OCI-LY1 (cell line): ENCODE data around the gene PTPRG.

ENCODE experiments used
- H2AFZ ChIP-seq: fragments of 200-600 bp; sonication (generic), shearing (Covaris generic); 2 replicates; pipeline ENCODE4 v1.6.0; 2014; ENCODE audit warnings: antibody characterized with exemption, mild to moderate bottlenecking, low read length
- H3F3A ChIP-seq: fragments of 200-600 bp; sonication (generic), shearing (Covaris generic); 2 replicates; pipeline ENCODE4 v1.6.0; 2014; ENCODE audit warnings: mild to moderate bottlenecking, antibody characterized with exemption, low read length, moderate library complexity; ENCODE audit not compliant: insufficient read depth
- H3K27ac ChIP-seq: fragments of 200-600 bp; sonication (generic); 2 replicates; pipeline ENCODE4 v1.5.1; 2014; ENCODE audit warnings: low read length, mixed run types, mild to moderate bottlenecking, low read depth; ENCODE audit not compliant: poor library complexity, severe bottlenecking
- H3K27me3 ChIP-seq: fragments of 200-600 bp; sonication (generic); 2 replicates; pipeline ENCODE4 v1.6.0; 2014; ENCODE audit warnings: antibody characterized with exemption, mild to moderate bottlenecking, low read length, moderate library complexity; ENCODE audit not compliant: insufficient read depth
- H3K36me3 ChIP-seq: fragments of 200-600 bp; sonication (generic); 2 replicates; pipeline ENCODE4 v1.6.1; 2014; ENCODE audit warnings: mild to moderate bottlenecking, antibody characterized with exemption, low read length, moderate library complexity, mixed read lengths; ENCODE audit not compliant: insufficient read depth
- H3K4me1 ChIP-seq: fragments of 200-600 bp; sonication (generic); 2 replicates; pipeline ENCODE4 v1.5.1; 2014; ENCODE audit warnings: mild to moderate bottlenecking, low read length, moderate library complexity; ENCODE audit not compliant: insufficient read depth, severe bottlenecking
- H3K4me2 ChIP-seq: fragments of 200-600 bp; sonication (generic), shearing (Covaris generic); 2 replicates; pipeline ENCODE4 v1.6.1; 2014; ENCODE audit warnings: low read length
- H3K4me3 ChIP-seq: fragments of 200-600 bp; sonication (generic); 2 replicates; pipeline ENCODE4 v1.5.1; 2014; ENCODE audit warnings: low read length, low read depth, mild to moderate bottlenecking, mixed read lengths; ENCODE audit not compliant: poor library complexity, severe bottlenecking
- H3K79me2 ChIP-seq: fragments of 200-600 bp; shearing (Covaris generic); 2 replicates; pipeline ENCODE4 v1.6.1; 2016; ENCODE audit warnings: mixed run types, low read length, mixed read lengths; ENCODE audit not compliant: insufficient read depth
- H3K9ac ChIP-seq: fragments of 200-600 bp; sonication (generic), shearing (Covaris generic); 2 replicates; pipeline ENCODE4 v1.6.1; 2014; ENCODE audit warnings: mild to moderate bottlenecking, low read length, mixed read lengths
- H3K9me2 ChIP-seq: fragments of 200-600 bp; sonication (generic), shearing (Covaris generic); 2 replicates; pipeline ENCODE4 v1.6.1; 2014; ENCODE audit warnings: low read depth, mild to moderate bottlenecking, low read length, mixed read lengths
- H3K9me3 ChIP-seq: fragments of 200-600 bp; shearing (Covaris generic); 2 replicates; pipeline ENCODE4 v1.6.1; 2014; ENCODE audit warnings: low read length, mixed read lengths
- H4K20me1 ChIP-seq: fragments of 200-600 bp; sonication (generic), shearing (Covaris generic); 2 replicates; pipeline ENCODE4 v1.6.0; 2016; ENCODE audit warnings: mild to moderate bottlenecking, low read length; ENCODE audit not compliant: insufficient read depth
- CTCF ChIP-seq: fragments of 200-600 bp; sonication (generic), shearing (Covaris generic); IDR thresholded peaks from 2 replicates; pipeline ENCODE4 v1.5.1; 2017; ENCODE audit warnings: mild to moderate bottlenecking, antibody characterized with exemption, low read length, moderate library complexity, mixed read lengths
- EZH2 ChIP-seq: fragments of 200-600 bp; sonication (generic), shearing (Covaris generic); IDR thresholded peaks from 2 replicates; pipeline ENCODE4 v1.8.0; 2017; ENCODE audit warnings: borderline replicate concordance, mixed run types, mild to moderate bottlenecking, antibody characterized with exemption, low read length, moderate library complexity, mixed read lengths

Gene PTPRG

DNA sequence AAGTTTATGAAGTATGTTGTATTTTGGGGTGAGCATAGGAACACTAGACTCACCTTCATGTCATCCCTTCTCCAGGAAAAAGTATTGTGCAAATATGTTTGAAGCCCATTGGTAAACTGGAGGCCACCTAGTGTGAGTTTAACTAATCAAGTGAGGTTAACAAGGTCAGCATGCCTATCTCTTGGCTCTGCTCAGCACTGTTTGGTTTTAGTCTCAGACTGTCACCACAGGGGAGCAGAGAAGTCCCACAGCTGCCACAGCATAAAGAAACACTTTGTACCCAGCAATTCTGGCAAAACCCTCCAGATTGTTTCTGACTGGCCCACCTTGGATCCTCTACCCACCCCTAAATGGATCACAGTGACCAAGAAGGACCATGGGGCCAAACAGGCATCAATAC is 659.2 kb downstream of the PTPRG start:
- Histone ChIP-seq H3K4me1 (no peaks in the 10 kb centered on the region), H3K27me3 (no peaks in the 10 kb centered on the region), H3F3A (no peaks in the 10 kb centered on the region), H3K4me3 (no peak overlapping the region), H3K4me2 (no peak overlapping the region), H3K79me2 (no peaks in the 10 kb centered on the region), H3K9ac (no peak overlapping the region), H2AFZ (no peak overlapping the region), H3K9me2 (no peaks in the 10 kb centered on the region), H4K20me1 (no peaks in the 10 kb centered on the region), H3K27ac (no peak overlapping the region), H3K36me3 (no peaks in the 10 kb centered on the region), H3K9me3 (no peaks in the 10 kb centered on the region)
- no peak for TF ChIP-seq CTCF
- TF ChIP-seq EZH2, result no peak

DNA sequence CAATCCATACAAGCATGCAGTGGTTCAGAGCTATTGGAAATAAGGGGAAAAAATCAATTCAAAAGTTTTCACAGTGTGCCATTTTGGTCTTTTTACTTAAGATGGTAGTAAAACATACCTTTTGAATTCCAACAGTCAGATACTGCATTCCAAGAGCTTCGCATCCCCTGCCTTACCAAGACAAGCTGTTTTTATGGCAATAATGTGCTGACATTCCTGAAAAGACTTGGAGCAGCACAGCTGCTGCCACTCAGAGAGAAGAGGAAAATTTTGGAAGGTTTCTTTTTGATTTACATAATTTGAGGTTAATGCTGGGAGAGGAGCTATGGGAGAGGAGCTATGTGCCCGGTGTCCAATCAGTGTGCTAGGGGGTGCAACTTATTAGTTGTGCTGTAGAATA is 663.7 kb downstream of the PTPRG start:
- Histone ChIP-seq H3K4me1 (no peaks in the 10 kb centered on the region), H4K20me1 (no peaks in the 10 kb centered on the region), H3K36me3 (no peaks in the 10 kb centered on the region), H3K9me3 (no peaks in the 10 kb centered on the region), H2AFZ (no peak overlapping the region), H3K79me2 (no peaks in the 10 kb centered on the region), H3F3A (no peaks in the 10 kb centered on the region), H3K27ac (no peak overlapping the region), H3K9me2 (no peaks in the 10 kb centered on the region), H3K9ac (no peak overlapping the region), H3K4me2 (no peak overlapping the region), H3K27me3 (no peaks in the 10 kb centered on the region), H3K4me3 (no peak overlapping the region)
- no peak for TF ChIP-seq CTCF
- TF ChIP-seq EZH2, result no peak

DNA sequence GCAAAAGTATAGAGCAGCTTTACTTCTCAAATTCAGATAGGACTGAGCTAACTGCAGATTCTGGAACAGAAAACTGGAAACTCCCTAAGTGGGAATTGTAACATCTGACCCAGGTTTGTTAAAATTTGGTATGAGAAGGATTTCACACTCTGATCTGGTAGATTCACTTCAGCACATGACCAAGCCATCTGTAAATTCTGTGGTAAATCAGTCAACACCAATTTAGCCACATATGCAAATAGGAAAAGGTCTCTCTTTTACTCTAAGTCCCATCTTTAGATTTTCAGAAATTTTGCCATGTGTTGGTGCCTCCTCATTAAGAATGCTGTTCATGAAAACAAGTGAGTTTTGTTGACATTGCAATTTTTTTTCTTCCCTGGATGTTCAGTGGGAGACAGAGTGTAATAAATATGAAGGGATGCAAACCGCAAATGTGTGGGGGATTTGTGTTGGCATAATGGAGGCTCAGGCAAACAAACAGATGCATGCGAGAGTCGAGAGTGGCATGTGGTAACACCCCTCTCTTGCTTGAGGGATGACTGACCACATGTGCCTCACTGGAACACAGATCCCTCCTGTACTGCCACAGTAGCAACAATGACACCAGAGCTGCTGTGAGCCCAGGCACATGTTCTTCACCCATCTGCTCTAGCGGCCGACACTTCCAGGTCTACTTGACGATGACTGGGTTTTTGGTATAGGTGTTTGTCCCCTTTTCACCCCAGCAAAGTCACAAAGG is 665.4 kb downstream of the PTPRG start:
- Histone ChIP-seq H3K9me2 (no peaks in the 10 kb centered on the region), H2AFZ (no peak overlapping the region), H3K79me2 (no peaks in the 10 kb centered on the region), H3F3A (no peaks in the 10 kb centered on the region), H3K27me3 (no peaks in the 10 kb centered on the region), H3K9me3 (no peaks in the 10 kb centered on the region), H3K36me3 (no peaks in the 10 kb centered on the region), H4K20me1 (no peaks in the 10 kb centered on the region), H3K4me1 (no peaks in the 10 kb centered on the region), H3K4me2 (no peak overlapping the region), H3K4me3 (no peak overlapping the region), H3K9ac (no peak overlapping the region), H3K27ac (no peak overlapping the region)
- TF ChIP-seq CTCF (no peak), EZH2 (no peak)
